GM18508 (cell line): ENCODE data around the gene WNT11.

ENCODE experiments used
- ATAC-seq: cut with Tn5 transposase; IDR thresholded peaks from one replicate; pipeline ENCODE4 v1.9.1; 2021; ENCODE audit warnings: moderate number of reproducible peaks; ENCODE audit not compliant: insufficient read depth, unreplicated experiment

WNT11 gene

GRCh38 chr11:76159983-76160661 lies 46.2 kb downstream of the WNT11 start:
- no peak for ATAC-seq

- no peak for ATAC-seq
Measured at GRCh38 chr11:76159303-76159937, 46.9 kb downstream of the WNT11 start.

GRCh38 chr11:76158394-76159302 lies 47.7 kb downstream of the WNT11 start:
- ATAC-seq = no peak

- ATAC-seq = no peak
Measured at GRCh38 chr11:76157891-76158290, 48.4 kb downstream of the WNT11 start.

- no peak for ATAC-seq
Measured at GRCh38 chr11:76156971-76157427, 49.3 kb downstream of the WNT11 start.

- ATAC-seq = no peak
Measured at GRCh38 chr11:76155500-76156227, 50.6 kb downstream of the WNT11 start.

GRCh38 chr11:76153571-76153923 lies 52.8 kb downstream of the WNT11 start:
- ATAC-seq = no peak

- ATAC-seq = no peak
Measured at GRCh38 chr11:76152741-76153570, 53.3 kb downstream of the WNT11 start.

GRCh38 chr11:76152086-76152681 lies 54.1 kb downstream of the WNT11 start:
- no peak for ATAC-seq

- ATAC-seq = no peak
Measured at GRCh38 chr11:76151556-76152085, 54.7 kb downstream of the WNT11 start.

GRCh38 chr11:76150141-76150540 lies 56.2 kb downstream of the WNT11 start:
- ATAC-seq = no peak

GRCh38 chr11:76149713-76150112 lies 56.6 kb downstream of the WNT11 start:
- ATAC-seq = no peak

GRCh38 chr11:76148941-76149613 lies 57.2 kb downstream of the WNT11 start:
- ATAC-seq = no peak

- no peak for ATAC-seq
Measured at GRCh38 chr11:76148231-76148630, 58.1 kb downstream of the WNT11 start.

- ATAC-seq = no peak
Measured at GRCh38 chr11:76147106-76147740, 59.1 kb downstream of the WNT11 start.

GRCh38 chr11:76143274-76143673 lies 63.0 kb downstream of the WNT11 start:
- no peak for ATAC-seq

- ATAC-seq = no peak
Measured at GRCh38 chr11:76141901-76142588, 64.3 kb downstream of the WNT11 start.
